Measurements from ENCODE around the gene GAS6.

The GAS6 gene

GRCh38 chr13:113816946-113817859, 46.7 kb downstream of the GAS6 start (continued):
- TF ChIP-seq KLF8 (tag by site-specific recombination; IDR thresholded peaks at IDR 0.05) = peak; percentile 52; the same call in 1 of the 2 replicates
- no peak for TF ChIP-seq SALL2 (tag by site-specific recombination; IDR thresholded peaks at IDR 0.05; ENCODE audit: borderline replicate concordance)
- no peak for TF ChIP-seq ZNF202 (tag by site-specific recombination; IDR thresholded peaks at IDR 0.05; ENCODE audit: borderline replicate concordance)
- TF ChIP-seq, protein P1, sequence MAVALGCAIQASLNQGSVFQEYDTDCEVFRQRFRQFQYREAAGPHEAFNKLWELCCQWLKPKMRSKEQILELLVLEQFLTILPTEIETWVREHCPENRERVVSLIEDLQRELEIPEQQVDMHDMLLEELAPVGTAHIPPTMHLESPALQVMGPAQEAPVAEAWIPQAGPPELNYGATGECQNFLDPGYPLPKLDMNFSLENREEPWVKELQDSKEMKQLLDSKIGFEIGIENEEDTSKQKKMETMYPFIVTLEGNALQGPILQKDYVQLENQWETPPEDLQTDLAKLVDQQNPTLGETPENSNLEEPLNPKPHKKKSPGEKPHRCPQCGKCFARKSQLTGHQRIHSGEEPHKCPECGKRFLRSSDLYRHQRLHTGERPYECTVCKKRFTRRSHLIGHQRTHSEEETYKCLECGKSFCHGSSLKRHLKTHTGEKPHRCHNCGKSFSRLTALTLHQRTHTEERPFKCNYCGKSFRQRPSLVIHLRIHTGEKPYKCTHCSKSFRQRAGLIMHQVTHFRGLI (tag by site-specific recombination; IDR thresholded peaks at IDR 0.05) = peak; percentile 61; the same call in 1 of the 2 replicates
- TF ChIP-seq ZNF768 (tag by site-specific recombination; IDR thresholded peaks at IDR 0.05) = no peak
- TF ChIP-seq, protein P2, sequence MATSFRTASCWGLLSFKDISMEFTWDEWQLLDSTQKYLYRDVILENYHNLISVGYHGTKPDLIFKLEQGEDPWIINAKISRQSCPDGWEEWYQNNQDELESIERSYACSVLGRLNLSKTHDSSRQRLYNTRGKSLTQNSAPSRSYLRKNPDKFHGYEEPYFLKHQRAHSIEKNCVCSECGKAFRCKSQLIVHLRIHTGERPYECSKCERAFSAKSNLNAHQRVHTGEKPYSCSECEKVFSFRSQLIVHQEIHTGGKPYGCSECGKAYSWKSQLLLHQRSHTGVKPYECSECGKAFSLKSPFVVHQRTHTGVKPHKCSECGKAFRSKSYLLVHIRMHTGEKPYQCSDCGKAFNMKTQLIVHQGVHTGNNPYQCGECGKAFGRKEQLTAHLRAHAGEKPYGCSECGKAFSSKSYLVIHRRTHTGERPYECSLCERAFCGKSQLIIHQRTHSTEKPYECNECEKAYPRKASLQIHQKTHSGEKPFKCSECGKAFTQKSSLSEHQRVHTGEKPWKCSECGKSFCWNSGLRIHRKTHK (tag by site-specific recombination; IDR thresholded peaks at IDR 0.05) = no peak
- TF ChIP-seq ZNF223 (tag by site-specific recombination; IDR thresholded peaks at IDR 0.05) = no peak
- no peak for TF ChIP-seq ZNF362 (tag by site-specific recombination; IDR thresholded peaks at IDR 0.05)

DNA sequence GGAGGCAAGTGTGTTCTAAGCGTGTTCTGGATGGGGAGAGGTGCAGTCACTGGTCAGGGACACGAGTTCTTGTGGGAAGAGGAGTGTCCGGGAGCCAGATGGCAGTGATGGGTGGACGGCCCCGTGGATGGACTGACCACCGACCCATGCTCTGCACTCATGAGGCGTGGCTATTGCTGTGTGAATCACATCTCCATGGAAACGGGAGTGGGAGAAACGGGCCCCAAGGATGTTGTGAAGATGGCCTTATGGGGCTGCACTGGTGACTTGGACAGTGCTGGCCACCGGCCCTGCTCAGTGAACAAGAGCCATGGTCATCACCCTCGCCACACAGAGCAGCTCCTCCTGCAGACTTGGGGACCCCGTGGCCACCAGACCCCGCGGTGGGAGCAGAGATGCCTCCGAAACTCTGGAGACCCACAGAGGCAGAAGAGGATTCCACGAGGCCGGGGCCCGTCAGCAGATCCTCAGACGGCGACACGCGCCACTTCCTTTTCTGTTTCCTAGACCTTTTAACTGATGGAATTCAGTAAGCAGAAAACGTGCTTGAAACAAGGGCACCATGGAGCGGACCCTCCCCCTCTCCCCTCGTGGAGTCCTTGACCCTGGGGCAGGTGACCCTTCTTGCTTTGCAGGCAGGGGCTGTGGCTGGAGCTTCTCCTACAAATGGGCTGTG, 47.5 kb downstream of the GAS6 start:
- Histone ChIP-seq H3K4me1 (ENCODE audit: control insufficient read depth, insufficient read depth, low read length) (no peaks in the 10 kb centered on the region), H3K9me3 (ENCODE audit: control insufficient read depth, insufficient read depth, low read depth, low read length) (no peaks in the 10 kb centered on the region), H3K27ac (ENCODE audit: extremely low read depth, low read depth, low read length) (no peak overlapping the region), H3K4me3 (ENCODE audit: low read depth, low read length) (no peak overlapping the region), H3K36me3 (ENCODE audit: control insufficient read depth in 2 of 2, insufficient read depth in 1 of 2, low read length in 2 of 2) (no peaks in the 10 kb centered on the region)
- TF ChIP-seq SCRT1 (tag by site-specific recombination; IDR thresholded peaks at IDR 0.05; ENCODE audit: borderline replicate concordance) (no peak), ZNF629 (tag by site-specific recombination; IDR thresholded peaks at IDR 0.05) (no peak), ZNF23 (tag by site-specific recombination; IDR thresholded peaks at IDR 0.05; ENCODE audit: borderline replicate concordance) (no peak), YY1 (tag by site-specific recombination; IDR thresholded peaks at IDR 0.05) (no peak)
- ChIA-PET CTCF (interaction anchor here (0.8 to 1.0 kb wide), 2 partner anchors 14 to 360 kb away, joined by 3 to 6 read pairs; no protein-coding TSS in a partner anchor), POLR2A (no interaction called here)

GRCh38 chr13:113815151-113816058, 48.5 kb downstream of the GAS6 start:
- no peak overlapping the region for H3K27ac ChIP-seq (ENCODE audit: extremely low read depth, low read depth, low read length)
- POLR2A ChIA-PET = no interaction called here
- H3K4me1 ChIP-seq (ENCODE audit: control insufficient read depth, insufficient read depth, low read length) = no peaks in the 10 kb centered on the region
- H3K4me3 ChIP-seq (ENCODE audit: low read depth, low read length) = no peak overlapping the region
- H3K9me3 ChIP-seq (ENCODE audit: control insufficient read depth, insufficient read depth, low read depth, low read length) = no peaks in the 10 kb centered on the region
- TF ChIP-seq ZNF341 (tag by site-specific recombination; IDR thresholded peaks at IDR 0.05; ENCODE audit: low read depth) = no peak
- TF ChIP-seq, protein P3, sequence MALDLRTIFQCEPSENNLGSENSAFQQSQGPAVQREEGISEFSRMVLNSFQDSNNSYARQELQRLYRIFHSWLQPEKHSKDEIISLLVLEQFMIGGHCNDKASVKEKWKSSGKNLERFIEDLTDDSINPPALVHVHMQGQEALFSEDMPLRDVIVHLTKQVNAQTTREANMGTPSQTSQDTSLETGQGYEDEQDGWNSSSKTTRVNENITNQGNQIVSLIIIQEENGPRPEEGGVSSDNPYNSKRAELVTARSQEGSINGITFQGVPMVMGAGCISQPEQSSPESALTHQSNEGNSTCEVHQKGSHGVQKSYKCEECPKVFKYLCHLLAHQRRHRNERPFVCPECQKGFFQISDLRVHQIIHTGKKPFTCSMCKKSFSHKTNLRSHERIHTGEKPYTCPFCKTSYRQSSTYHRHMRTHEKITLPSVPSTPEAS (tag by site-specific recombination; IDR thresholded peaks at IDR 0.05) = no peak
- no peak for TF ChIP-seq ZNF600 (tag by site-specific recombination; IDR thresholded peaks at IDR 0.05)
- no peak for TF ChIP-seq ZNF335 (tag by site-specific recombination; conservative IDR thresholded peaks at IDR 0.05)
- TF ChIP-seq ZNF830 (tag by site-specific recombination; IDR thresholded peaks at IDR 0.05; ENCODE audit: low read depth) = no peak
- TF ChIP-seq ZNF324 (tag by site-specific recombination; IDR thresholded peaks at IDR 0.05) = no peak
- TF ChIP-seq, protein P4, sequence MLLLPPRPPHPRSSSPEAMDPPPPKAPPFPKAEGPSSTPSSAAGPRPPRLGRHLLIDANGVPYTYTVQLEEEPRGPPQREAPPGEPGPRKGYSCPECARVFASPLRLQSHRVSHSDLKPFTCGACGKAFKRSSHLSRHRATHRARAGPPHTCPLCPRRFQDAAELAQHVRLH (tag by site-specific recombination; IDR thresholded peaks at IDR 0.05) = no peak
- TF ChIP-seq, protein P5, sequence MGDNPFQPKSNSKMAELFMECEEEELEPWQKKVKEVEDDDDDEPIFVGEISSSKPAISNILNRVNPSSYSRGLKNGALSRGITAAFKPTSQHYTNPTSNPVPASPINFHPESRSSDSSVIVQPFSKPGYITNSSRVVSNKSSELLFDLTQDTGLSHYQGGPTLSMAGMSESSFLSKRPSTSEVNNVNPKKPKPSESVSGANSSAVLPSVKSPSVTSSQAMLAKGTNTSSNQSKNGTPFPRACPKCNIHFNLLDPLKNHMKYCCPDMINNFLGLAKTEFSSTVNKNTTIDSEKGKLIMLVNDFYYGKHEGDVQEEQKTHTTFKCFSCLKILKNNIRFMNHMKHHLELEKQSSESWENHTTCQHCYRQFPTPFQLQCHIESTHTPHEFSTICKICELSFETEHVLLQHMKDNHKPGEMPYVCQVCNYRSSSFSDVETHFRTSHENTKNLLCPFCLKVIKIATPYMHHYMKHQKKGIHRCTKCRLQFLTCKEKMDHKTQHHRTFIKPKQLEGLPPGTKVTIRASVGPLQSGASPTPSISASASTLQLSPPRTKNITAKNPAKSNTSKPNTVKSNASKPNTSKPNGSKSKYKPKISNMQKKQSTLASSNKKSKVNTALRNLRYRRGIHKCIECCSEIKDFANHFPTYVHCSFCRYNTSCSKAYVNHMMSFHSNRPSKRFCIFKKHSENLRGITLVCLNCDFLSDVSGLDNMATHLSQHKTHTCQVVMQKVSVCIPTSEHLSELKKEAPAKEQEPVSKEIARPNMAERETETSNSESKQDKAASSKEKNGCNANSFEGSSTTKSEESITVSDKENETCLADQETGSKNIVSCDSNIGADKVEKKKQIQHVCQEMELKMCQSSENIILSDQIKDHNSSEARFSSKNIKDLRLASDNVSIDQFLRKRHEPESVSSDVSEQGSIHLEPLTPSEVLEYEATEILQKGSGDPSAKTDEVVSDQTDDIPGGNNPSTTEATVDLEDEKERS (tag by site-specific recombination; IDR thresholded peaks at IDR 0.05) = no peak
- H3K36me3 ChIP-seq (ENCODE audit: control insufficient read depth in 2 of 2, insufficient read depth in 1 of 2, low read length in 2 of 2) = no peaks in the 10 kb centered on the region
- CTCF ChIA-PET = no interaction called here

All from HEK293 (cell line).